Islet precursor cell (in vitro differentiated cells): Measurements from ENCODE around the gene USP47.

ENCODE experiments used
- DNase-seq: peaks from one replicate; pipeline ENCODE4 v3.0.0-alpha.2; 2018

Gene USP47

GRCh38 chr11:12005476-12005875 is 163.7 kb downstream of the USP47 start:
- DNase-seq: no peak

DNA sequence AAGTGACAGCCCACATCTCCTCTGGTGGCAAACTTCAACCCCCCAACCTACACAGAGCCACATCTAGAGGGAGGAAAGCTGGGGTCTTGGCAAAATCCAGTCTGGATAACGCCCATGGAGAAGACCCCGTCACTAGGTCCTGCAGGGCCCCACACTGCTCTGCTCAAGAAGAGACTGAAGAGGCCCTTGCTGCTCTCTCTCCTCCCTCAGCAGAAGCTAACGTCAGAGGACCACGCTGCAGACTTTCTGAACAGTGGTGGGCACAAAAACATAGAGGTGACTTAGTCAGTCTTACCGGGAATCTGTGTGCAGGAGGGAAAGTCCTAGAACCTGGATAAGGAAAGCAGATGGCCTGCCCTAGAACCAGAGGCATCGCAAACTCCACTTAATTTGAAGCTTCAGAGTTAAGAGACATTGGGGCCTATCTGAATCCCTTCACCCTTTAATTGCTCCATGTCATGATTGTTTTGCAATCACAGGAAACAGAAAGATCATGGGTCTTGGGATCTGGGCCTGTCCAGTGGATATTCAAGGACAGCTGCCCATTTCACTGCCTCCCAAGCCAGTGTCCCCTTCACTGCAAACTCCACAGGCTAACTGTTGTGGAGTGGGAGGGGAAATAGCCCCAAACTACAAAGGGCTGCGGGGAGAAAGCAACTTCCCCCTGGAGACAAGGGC is 164.9 kb downstream of the USP47 start:
- DNase-seq: no peak

DNA sequence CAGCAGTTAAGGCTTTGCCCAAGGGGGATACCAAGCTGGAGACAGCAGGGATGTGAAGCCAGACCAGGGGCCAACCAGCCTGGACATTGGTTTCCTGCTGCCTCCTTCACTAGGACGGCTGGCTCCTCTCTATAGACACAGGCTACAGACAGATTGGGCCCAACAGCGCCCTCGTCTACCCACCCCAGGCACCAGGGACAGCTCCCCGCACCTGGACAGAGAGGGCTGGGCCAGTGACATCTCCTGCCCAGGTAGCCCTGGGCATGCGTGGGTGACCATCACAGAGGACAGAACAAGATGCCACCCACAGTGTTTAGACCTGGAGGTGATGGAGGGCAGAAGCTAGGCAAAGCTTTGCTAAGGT is 165.4 kb downstream of the USP47 start:
- DNase-seq: peak; percentile 61

GRCh38 chr11:12007769-12008737 is 166.3 kb downstream of the USP47 start, which contains the start of gene DKK3:
DKK3 (minus strand) TSS chr11:12008626; CDS start chr11:12008582, 44 bp downstream.
- DNase-seq: peak; percentile 66
